Adrenal gland (tissue), 12 donors: ENCODE data around the gene CPSF4. TPM values are rescaled to one million over a fixed set of nuclear protein-coding genes. Genes with fewer than 3 reads are reported as not detected.

ENCODE experiments used
- DNase-seq, 7 donors: peaks; one replicate each; pipeline ENCODE4 v3.0.0-alpha.2; 2019 to 2020
- H3K27ac ChIP-seq, 5 donors: fragments of 200-600 bp; sonication (generic) in 4 of 5; 1 replicate in 3 of 5; 2 replicates in 2 of 5; pipeline versions ENCODE4 v1.5.1 to v1.8.0; 2016 to 2020; ENCODE audit warnings: mild to moderate bottlenecking in 1 of 5
- H3K27me3 ChIP-seq: fragments of 200-600 bp; 2 replicates; pipeline ENCODE4 v1.8.0; 2021
- H3K36me3 ChIP-seq, 2 donors: fragments of 200-600 bp; replicated peaks in 1 of 2; 1 replicate in 1 of 2; 2 replicates in 1 of 2; pipeline versions ENCODE4 v1.5.1 to v1.8.0; 2018 to 2022
- H3K4me1 ChIP-seq, 2 donors: fragments of 200-600 bp; replicated peaks in 1 of 2; 1 replicate in 1 of 2; 2 replicates in 1 of 2; pipeline versions ENCODE4 v1.5.1 to v1.8.0; 2018 to 2021
- H3K4me3 ChIP-seq, 4 donors: fragments of 200-600 bp; sonication (generic) in 3 of 4; one replicate each; pipeline ENCODE4 v1.5.1; 2016 to 2018
- H3K9me3 ChIP-seq, 3 donors: fragments of 200-600 bp; sonication (generic) in 1 of 3; replicated peaks in 1 of 3; 1 replicate in 2 of 3; 2 replicates in 1 of 3; pipeline versions ENCODE4 v1.5.1 to v1.8.0; 2016 to 2021
- POLR2A ChIP-seq, 2 donors: fragments of 450-650 bp; IDR thresholded peaks; one replicate each; pipeline ENCODE4 v1.6.1; 2017; ENCODE audit warnings: antibody characterized with exemption in 2 of 2, mild to moderate bottlenecking in 2 of 2, moderate library complexity in 1 of 2
- WGBS, 4 donors: extraction: QIAGEN DNeasy Blood & Tissue Kit in 2 of 4; methylation state at CpG; one replicate each; pipeline versions ENCODE4 v1.1.5 to v1.1.7; 2013 to 2017; 5-methylcytosine and 5-hydroxymethylcytosine counted together
- intact Hi-C, 2 donors: fragments of 100-400 bp; cut with DNase I; formaldehyde crosslinking; loops; one replicate each; pipeline versions ENCODE4 v1.14.1 to v1.15.0; 2022 to 2023
- polyA plus RNA-seq, 3 donors: library from polyadenylated mRNA; stranded (reverse); fragments of 200-250 nt in 2 of 3; fragments of 350-450 nt in 1 of 3; fragmentation: Illumina TruSeq in 1 of 3; extraction: RNeasy Lipid Tissue Mini Kit (QIAGEN cat#74804) in 1 of 3; gene quantifications; one replicate each; pipeline ENCODE4 v1.2.3, GENCODE V29; 2013 to 2014
- total RNA-seq, 9 donors: library from RNA; depleted of rRNA in 4 of 9; stranded (reverse); fragments of >200 nt in 4 of 9; fragments of 120-200 nt in 1 of 9; fragmentation: NEBNext Ultra II Directional in 1 of 9; extraction: Animal tissue kit (Norgen Biotek cat#: 25700) in 1 of 9; gene quantifications; one replicate each; pipeline versions ENCODE4 v1.1.0 to v1.2.4, GENCODE V29; 2013 to 2023
- TF ChIP-seq, protein P1 (sequence below), 6 experiments: fragments of 450-650 bp in 4 of 6; fragments of 200-600 bp in 2 of 6; sonication (generic) in 1 of 6; IDR thresholded peaks; 1 replicate in 5 of 6; 2 replicates in 1 of 6; pipeline versions ENCODE4 v1.5.1 to v1.8.0; 2016 to 2021; ENCODE audit warnings: antibody characterized with exemption in 6 of 6, mild to moderate bottlenecking in 2 of 6, moderate library complexity in 1 of 6
- donor health status: healthy with polysubstance abuse.
- donor health status: Bipolar disorder and iron deficiency.
- donor health status: DM: yes; HTN: yes; CAD: no.
- donor health status: DM: no; HTN: no; CAD: no.
- donor health status: DM: no; HTN: no; CAD: no.
- donor health status: DM: yes; HTN: yes; CAD: no.

CPSF4 gene
- total and polyA plus RNA-seq, 12 donors: 16.0 to 40.5 (median 28.0) TPM

- no peaks in the 10 kb centered on the region for H3K27me3 ChIP-seq
- peaks cover 11 to 16% of the 10 kb centered on the region in 2 donors for H3K4me1 ChIP-seq
- no peak overlapping the region for H3K27ac ChIP-seq
- H3K9me3 ChIP-seq: no peaks in the 10 kb centered on the region
- DNase-seq: no peak
- WGBS, 4 donors: 74 to 83% (median 80%) methylated on average over 5 to 9 of the region's 9 CpGs
- H3K4me3 ChIP-seq: no peak overlapping the region
- intact Hi-C loops: no loop called here
- peaks cover 0 to 86% of the 10 kb centered on the region in 2 donors for H3K36me3 ChIP-seq
- TF ChIP-seq, protein P1, sequence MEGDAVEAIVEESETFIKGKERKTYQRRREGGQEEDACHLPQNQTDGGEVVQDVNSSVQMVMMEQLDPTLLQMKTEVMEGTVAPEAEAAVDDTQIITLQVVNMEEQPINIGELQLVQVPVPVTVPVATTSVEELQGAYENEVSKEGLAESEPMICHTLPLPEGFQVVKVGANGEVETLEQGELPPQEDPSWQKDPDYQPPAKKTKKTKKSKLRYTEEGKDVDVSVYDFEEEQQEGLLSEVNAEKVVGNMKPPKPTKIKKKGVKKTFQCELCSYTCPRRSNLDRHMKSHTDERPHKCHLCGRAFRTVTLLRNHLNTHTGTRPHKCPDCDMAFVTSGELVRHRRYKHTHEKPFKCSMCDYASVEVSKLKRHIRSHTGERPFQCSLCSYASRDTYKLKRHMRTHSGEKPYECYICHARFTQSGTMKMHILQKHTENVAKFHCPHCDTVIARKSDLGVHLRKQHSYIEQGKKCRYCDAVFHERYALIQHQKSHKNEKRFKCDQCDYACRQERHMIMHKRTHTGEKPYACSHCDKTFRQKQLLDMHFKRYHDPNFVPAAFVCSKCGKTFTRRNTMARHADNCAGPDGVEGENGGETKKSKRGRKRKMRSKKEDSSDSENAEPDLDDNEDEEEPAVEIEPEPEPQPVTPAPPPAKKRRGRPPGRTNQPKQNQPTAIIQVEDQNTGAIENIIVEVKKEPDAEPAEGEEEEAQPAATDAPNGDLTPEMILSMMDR (IDR thresholded peaks at IDR 0.05): no peak
- no peak for TF ChIP-seq POLR2A (IDR thresholded peaks at IDR 0.05)
Measured at GRCh38 chr7:99455874-99456273, 17.1 kb downstream of the CPSF4 start.

DNA sequence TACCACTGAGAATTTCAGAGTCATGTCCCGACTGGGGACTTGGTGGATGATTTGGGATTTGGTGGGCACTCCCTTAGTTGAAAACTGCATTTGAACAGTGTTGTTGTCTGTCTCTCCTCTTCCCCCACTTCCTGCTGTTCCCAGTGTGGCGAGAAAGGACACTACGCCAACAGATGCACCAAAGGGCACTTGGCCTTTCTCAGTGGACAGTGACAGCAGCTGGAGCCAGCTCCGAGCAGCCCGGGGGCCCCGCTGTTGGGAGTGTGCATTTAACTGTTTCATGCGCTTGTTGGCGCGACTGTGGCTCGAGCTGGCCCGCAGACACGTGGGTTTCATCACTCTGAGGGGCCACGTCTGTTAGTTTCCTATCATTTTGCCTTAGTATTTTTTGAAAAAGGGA is 17.5 kb downstream of the CPSF4 start:
- Histone ChIP-seq H3K4me1 (peaks cover 11 to 18% of the 10 kb centered on the region in 2 donors), H3K36me3 (peaks cover 0 to 82% of the 10 kb centered on the region in 2 donors), H3K9me3 (no peaks in the 10 kb centered on the region), H3K4me3 (no peak overlapping the region), H3K27ac (no peak overlapping the region), H3K27me3 (no peaks in the 10 kb centered on the region)
- intact Hi-C loops: no loop called here
- no peak for DNase-seq
- 74 to 82% (median 78%) methylated on average over 10 to 13 of the region's 13 CpGs for WGBS, 4 donors
- no peak for TF ChIP-seq POLR2A (IDR thresholded peaks at IDR 0.05)
- TF ChIP-seq, protein P1 (IDR thresholded peaks at IDR 0.05): no peak

DNA sequence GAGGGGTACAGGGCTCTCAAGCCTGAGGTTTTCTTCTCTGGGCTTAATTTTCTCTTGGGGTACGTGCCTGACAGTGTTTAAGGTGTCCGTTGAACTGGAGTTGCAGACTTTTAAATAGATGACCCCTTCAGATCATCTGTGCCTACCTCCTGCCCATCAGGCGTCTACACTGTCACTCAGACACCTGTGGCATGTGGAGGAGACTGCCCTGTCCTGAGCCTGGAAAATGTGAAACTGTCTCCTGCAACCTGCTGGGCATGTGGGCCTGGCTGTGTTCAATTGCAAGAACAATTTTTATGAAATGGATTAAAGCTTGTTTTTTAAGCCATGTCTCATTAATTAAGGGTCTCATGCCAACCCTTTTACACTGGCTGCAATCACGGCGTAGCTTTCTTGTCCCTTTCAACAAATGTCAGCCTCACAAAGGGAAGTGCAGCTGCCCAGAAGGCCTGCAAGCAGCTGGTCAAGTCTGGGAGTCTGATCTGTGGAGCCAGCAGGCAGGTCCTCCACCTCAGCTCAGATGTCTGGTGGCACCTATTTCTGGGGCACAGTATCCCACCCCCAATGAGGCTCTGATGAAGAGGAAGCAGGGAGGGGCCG is 18.4 kb downstream of the CPSF4 start:
- H3K4me3 ChIP-seq: no peak overlapping the region
- no peaks in the 10 kb centered on the region for H3K27me3 ChIP-seq
- WGBS, 4 donors: 77 to 94% (median 84%) methylated on average over 5 to 6 of the region's 6 CpGs
- no peak for DNase-seq
- no peaks in the 10 kb centered on the region for H3K9me3 ChIP-seq
- intact Hi-C loops: no loop called here
- no peak overlapping the region for H3K27ac ChIP-seq
- peaks cover 0 to 77% of the 10 kb centered on the region in 2 donors for H3K36me3 ChIP-seq
- no peak for TF ChIP-seq POLR2A (IDR thresholded peaks at IDR 0.05)
- TF ChIP-seq, protein P1 (IDR thresholded peaks at IDR 0.05): no peak
- H3K4me1 ChIP-seq: peaks cover 11 to 18% of the 10 kb centered on the region in 2 donors

- no peak for DNase-seq
- TF ChIP-seq, protein P1 (IDR thresholded peaks at IDR 0.05): no peak
- no peak for TF ChIP-seq POLR2A (IDR thresholded peaks at IDR 0.05)
- Histone ChIP-seq H3K4me3 (no peak overlapping the region), H3K4me1 (peaks cover 11 to 18% of the 10 kb centered on the region in 2 donors), H3K36me3 (peaks cover 0 to 70% of the 10 kb centered on the region in 2 donors), H3K9me3 (no peaks in the 10 kb centered on the region), H3K27me3 (no peaks in the 10 kb centered on the region), H3K27ac (no peak overlapping the region)
- WGBS, 4 donors: 76 to 80% (median 78%) methylated on average over 17 to 26 of the region's 26 CpGs
- intact Hi-C loops: no loop called here
Measured at GRCh38 chr7:99457650-99458493, 19.1 kb downstream of the CPSF4 start.
